Neural crest cell (in vitro differentiated cells): ENCODE data around the gene MPND. TPM values are rescaled to one million over a fixed set of nuclear protein-coding genes. Genes with fewer than 3 reads are reported as not detected.

Source experiments
- DNase-seq: peaks from one replicate; pipeline ENCODE4 v3.0.0; 2021; ENCODE audit warnings: low read depth, mixed read lengths, low spot score
- H3K27ac Mint-ChIP-seq: one replicate; pipeline ENCODE4 v1.8.0; 2021; ENCODE audit warnings: mild to moderate bottlenecking, mixed read lengths; ENCODE audit not compliant: unreplicated experiment
- H3K27me3 Mint-ChIP-seq: 2 replicates; pipeline ENCODE4 v1.8.0; 2021; ENCODE audit warnings: low read depth, mild to moderate bottlenecking, mixed read lengths
- H3K36me3 Mint-ChIP-seq: 2 replicates; pipeline ENCODE4 v1.8.0; 2021; ENCODE audit warnings: low read depth, mild to moderate bottlenecking, mixed read lengths
- H3K4me1 Mint-ChIP-seq: 2 replicates; pipeline ENCODE4 v1.8.0; 2021; ENCODE audit warnings: mixed read lengths
- H3K4me3 Mint-ChIP-seq: one replicate; pipeline ENCODE4 v1.8.0; 2021; ENCODE audit warnings: mild to moderate bottlenecking, mixed read lengths
- H3K9me3 Mint-ChIP-seq: 2 replicates; pipeline ENCODE4 v1.8.0; 2021; ENCODE audit warnings: mixed read lengths
- total RNA-seq: library from RNA; stranded (reverse); gene quantifications from 2 replicates; pipeline ENCODE4 v1.2.1, GENCODE V29; 2021
- TF ChIP-seq, protein P1 (sequence below): fragments of 200-600 bp; sonication (generic); conservative IDR thresholded peaks from 2 replicates; pipeline ENCODE4 v1.5.0; 2021; ENCODE audit warnings: antibody characterized with exemption, mild to moderate bottlenecking

The MPND gene
- total RNA-seq, 1 donor from 2014 or later = 45.6 TPM

DNA sequence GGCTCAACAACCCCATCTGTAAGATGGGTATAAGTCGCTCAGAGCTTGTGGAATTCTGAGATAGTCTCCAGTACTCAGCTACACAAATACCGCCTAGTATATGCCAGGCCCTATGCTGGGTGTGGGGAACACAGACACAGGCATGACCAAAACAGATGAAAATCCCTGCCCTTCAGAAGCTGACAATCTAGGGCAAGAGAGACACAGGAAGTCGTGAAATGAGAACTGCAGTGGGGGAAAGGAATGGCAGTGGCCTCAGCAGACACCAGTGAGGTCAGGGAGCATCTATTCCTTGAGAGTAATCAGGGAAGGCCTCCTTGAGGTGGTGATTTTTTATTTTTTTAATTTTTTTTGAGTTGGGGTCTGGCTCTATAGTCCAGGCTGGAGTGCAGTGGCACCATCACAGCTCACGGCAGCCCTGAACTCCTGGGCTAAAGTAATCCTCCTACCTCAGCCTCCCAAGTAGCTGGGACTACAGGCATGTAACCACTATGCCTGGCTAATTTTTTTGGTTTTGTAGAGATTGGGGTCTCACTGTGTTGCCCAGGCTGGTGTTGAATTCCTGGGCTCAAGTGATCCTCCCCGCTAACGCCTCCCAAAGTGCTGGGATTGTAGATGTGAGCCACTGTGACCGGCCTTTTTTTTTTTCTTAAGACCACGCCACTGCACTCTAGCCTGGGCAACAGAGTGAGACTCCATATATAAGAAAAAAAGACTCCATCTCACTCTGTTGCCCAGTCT, 44.4 kb upstream of the MPND start:
- H3K4me3 Mint-ChIP-seq = no peak overlapping the region
- peaks cover 8% of the 10 kb centered on the region for H3K4me1 Mint-ChIP-seq
- peaks cover 4% of the 10 kb centered on the region for H3K27me3 Mint-ChIP-seq
- DNase-seq = no peak
- no peak overlapping the region for H3K27ac Mint-ChIP-seq
- TF ChIP-seq, protein P1, sequence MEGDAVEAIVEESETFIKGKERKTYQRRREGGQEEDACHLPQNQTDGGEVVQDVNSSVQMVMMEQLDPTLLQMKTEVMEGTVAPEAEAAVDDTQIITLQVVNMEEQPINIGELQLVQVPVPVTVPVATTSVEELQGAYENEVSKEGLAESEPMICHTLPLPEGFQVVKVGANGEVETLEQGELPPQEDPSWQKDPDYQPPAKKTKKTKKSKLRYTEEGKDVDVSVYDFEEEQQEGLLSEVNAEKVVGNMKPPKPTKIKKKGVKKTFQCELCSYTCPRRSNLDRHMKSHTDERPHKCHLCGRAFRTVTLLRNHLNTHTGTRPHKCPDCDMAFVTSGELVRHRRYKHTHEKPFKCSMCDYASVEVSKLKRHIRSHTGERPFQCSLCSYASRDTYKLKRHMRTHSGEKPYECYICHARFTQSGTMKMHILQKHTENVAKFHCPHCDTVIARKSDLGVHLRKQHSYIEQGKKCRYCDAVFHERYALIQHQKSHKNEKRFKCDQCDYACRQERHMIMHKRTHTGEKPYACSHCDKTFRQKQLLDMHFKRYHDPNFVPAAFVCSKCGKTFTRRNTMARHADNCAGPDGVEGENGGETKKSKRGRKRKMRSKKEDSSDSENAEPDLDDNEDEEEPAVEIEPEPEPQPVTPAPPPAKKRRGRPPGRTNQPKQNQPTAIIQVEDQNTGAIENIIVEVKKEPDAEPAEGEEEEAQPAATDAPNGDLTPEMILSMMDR = no peak
- no peaks in the 10 kb centered on the region for H3K9me3 Mint-ChIP-seq
- H3K36me3 Mint-ChIP-seq = no peaks in the 10 kb centered on the region

DNA sequence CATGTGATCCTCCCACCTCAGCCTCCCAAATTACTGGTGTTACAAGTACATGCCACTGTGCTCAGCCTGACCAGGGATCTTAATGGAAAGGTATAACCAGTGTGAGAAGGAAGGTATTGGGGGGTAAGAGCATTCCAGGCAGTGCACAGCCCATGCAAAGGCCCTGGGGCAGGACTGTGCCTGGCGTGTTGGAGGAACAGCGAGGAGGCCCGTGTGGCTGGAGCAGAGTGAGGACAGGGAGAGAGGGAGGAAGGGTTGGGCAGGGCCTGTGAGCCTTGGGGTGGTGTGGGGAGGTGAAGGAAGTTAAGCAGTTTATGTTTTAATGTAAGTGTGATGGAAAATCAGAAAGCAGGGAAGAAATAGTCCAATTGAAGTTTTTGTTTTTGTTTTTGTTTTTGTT, 42.8 kb upstream of the MPND start:
- H3K9me3 Mint-ChIP-seq = no peaks in the 10 kb centered on the region
- no peaks in the 10 kb centered on the region for H3K27me3 Mint-ChIP-seq
- H3K4me3 Mint-ChIP-seq = no peak overlapping the region
- no peaks in the 10 kb centered on the region for H3K36me3 Mint-ChIP-seq
- no peak for DNase-seq
- H3K27ac Mint-ChIP-seq = no peak overlapping the region
- peaks cover 12% of the 10 kb centered on the region for H3K4me1 Mint-ChIP-seq
- TF ChIP-seq, protein P1 = no peak

DNA sequence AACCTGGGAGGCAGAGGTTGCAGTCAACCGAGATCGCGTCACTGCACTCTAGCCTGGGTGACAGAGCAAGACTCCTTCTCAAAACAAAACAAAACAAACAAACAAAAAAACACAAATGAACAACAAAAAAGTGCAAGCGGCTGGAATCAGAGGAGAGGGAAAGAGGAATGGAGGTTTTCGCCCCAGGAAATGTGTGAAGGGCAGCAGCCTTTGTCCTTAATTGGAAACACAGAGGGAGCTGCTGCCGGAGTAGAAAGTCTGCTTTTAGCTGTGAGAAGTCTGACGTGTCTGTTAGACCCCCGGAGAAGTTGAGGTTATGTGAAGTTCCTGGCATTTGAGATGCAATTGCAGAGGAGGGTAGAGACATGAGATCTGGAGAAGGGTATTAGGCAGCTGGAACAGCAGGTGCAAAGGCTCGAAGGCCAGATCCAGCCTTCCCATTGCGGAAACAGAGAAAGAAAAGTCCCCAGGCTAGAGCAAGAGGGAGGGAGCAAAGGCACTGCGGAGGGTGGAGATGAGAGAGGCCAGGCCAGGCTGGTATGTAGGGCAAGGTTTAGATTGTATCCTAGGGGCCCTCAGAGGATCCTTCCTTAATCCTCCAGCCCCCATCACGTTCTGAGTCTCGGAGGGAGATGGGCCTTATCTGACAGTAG, 41.6 kb upstream of the MPND start:
- TF ChIP-seq, protein P1 = no peak
- no peak for DNase-seq
- Mint-ChIP-seq H3K9me3 (no peaks in the 10 kb centered on the region), H3K27ac (peak overlapping the region; percentile 76), H3K4me1 (peaks cover 12% of the 10 kb centered on the region), H3K27me3 (no peaks in the 10 kb centered on the region), H3K4me3 (peak overlapping the region; percentile 31), H3K36me3 (no peaks in the 10 kb centered on the region)

DNA sequence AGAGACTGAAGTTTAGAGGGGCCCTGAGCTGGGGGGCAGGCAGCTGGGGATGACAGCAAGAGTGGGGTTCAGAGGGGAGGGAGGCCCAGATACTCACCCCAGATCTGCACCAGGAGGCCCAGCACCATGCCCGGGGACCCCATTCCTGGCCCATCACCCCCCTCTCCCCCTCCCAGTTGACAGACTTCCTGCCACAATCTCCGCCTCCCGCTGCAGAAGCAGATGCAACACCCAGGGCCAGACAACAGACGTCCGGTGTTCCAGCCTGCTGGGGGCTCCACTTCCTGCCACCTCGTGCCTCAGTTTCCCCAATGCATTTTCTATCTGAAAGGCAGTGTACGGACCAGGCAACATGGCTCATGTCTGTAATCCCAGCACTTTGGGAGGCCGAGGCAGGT, 41.1 kb upstream of the MPND start, which contains the start of gene TMIGD2:
Gene TMIGD2, minus strand, starts transcription at position 147 of the 398 bp plus-strand sequence. Its CDS starts 4 bp downstream, at position 143.
- TF ChIP-seq, protein P1 = no peak
- Mint-ChIP-seq H3K36me3 (no peaks in the 10 kb centered on the region), H3K4me3 (peak within 1 kb of the TSS; percentile 31), H3K4me1 (peaks cover 12% of the 10 kb centered on the region), H3K9me3 (no peaks in the 10 kb centered on the region), H3K27ac (peak within 1 kb of the TSS; percentile 76), H3K27me3 (no peaks in the 10 kb centered on the region)
- DNase-seq = no peak

DNA sequence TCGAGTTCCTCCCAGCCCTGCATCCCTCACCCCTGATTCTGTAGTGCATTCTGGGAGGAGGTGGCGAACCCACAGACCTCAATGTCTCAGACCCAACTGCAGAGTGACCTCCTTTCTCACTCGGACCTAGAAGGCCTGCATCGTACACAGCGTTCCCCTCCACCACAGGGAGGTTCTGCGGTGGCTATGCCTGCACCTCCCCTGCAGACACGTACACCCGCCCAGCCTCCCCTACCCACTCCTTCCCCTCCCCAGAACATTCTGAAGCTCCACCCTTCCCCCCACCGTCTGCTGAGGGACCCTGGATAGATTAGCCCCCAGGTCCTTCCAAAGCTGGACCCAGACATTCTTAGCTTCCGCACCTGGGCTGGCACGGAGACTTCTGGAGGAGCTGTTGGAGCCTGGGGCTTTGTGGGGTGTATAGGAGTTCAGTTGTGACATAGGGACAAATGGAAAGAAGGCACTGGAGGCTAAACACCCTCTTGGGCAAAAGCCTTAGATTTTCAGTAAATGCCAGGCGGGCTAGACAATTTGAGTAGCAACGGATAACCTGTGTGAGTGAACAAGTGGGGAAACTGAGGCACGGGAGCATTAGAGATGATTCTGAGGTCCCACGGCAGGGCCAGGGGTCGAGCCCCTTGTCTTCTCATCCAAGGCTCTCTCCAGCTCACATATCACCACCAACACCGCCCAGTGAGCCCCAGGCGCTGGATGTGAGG, 39.4 kb upstream of the MPND start:
- H3K9me3 Mint-ChIP-seq = no peaks in the 10 kb centered on the region
- TF ChIP-seq, protein P1 = no peak
- H3K27me3 Mint-ChIP-seq = no peaks in the 10 kb centered on the region
- no peaks in the 10 kb centered on the region for H3K36me3 Mint-ChIP-seq
- H3K27ac Mint-ChIP-seq = peak overlapping the region; percentile 67
- DNase-seq = no peak
- H3K4me1 Mint-ChIP-seq = peaks cover 12% of the 10 kb centered on the region
- peak overlapping the region; percentile 84 for H3K4me3 Mint-ChIP-seq
